NCI-H748 (cell line): ENCODE results near the gene ATP6V1B1.

Source experiments
- DNase-seq: peaks from one replicate; lab custom pipeline; 2025; ENCODE audit not compliant: unreplicated experiment; lab: John Stamatoyannopoulos, UW

The ATP6V1B1 gene

GRCh38 chr2:70901227-70902066 lies 34.3 kb upstream of the ATP6V1B1 start:
- peak; percentile 59 for DNase-seq

GRCh38 chr2:70902067-70902442 lies 33.6 kb upstream of the ATP6V1B1 start:
- DNase-seq = no peak

GRCh38 chr2:70902579-70902978 lies 33.1 kb upstream of the ATP6V1B1 start:
- no peak for DNase-seq

- no peak for DNase-seq
Measured at GRCh38 chr2:70903171-70903570, 32.5 kb upstream of the ATP6V1B1 start.

- DNase-seq = no peak
Measured at GRCh38 chr2:70903641-70904340, 31.9 kb upstream of the ATP6V1B1 start.

- no peak for DNase-seq
Measured at GRCh38 chr2:70904371-70905216, 31.1 kb upstream of the ATP6V1B1 start.

GRCh38 chr2:70905443-70906421 lies 30.0 kb upstream of the ATP6V1B1 start:
- no peak for DNase-seq

GRCh38 chr2:70906439-70907005 lies 29.2 kb upstream of the ATP6V1B1 start:
- DNase-seq = no peak

- no peak for DNase-seq
Measured at GRCh38 chr2:70907130-70908057, 28.3 kb upstream of the ATP6V1B1 start.

GRCh38 chr2:70916291-70916690 lies 19.4 kb upstream of the ATP6V1B1 start:
- no peak for DNase-seq

GRCh38 chr2:70918016-70918415 lies 17.7 kb upstream of the ATP6V1B1 start:
- DNase-seq = no peak

GRCh38 chr2:70919672-70920366 lies 15.9 kb upstream of the ATP6V1B1 start:
- DNase-seq = peak; percentile 59

- DNase-seq = no peak
Measured at GRCh38 chr2:70920367-70920715, 15.4 kb upstream of the ATP6V1B1 start.

GRCh38 chr2:70921031-70921430 lies 14.7 kb upstream of the ATP6V1B1 start:
- DNase-seq = no peak

- DNase-seq = no peak
Measured at GRCh38 chr2:70921839-70922234, 13.9 kb upstream of the ATP6V1B1 start.

- DNase-seq = no peak
Measured at GRCh38 chr2:70922235-70923234, 13.2 kb upstream of the ATP6V1B1 start.

- DNase-seq = no peak
Measured at GRCh38 chr2:70923378-70924015, 12.2 kb upstream of the ATP6V1B1 start.
